HG03378 (cell line): ENCODE measurements around the gene SPOPL.
"Not testable (repeated sequence)": the region's sequence is repeated elsewhere in the genome, so short reads cannot be mapped to it uniquely, and the experiment has no call there.

Experiments used
- ATAC-seq: cut with Tn5 transposase; IDR thresholded peaks from one replicate; pipeline ENCODE4 v1.9.1; 2021; ENCODE audit warnings: mild to moderate bottlenecking, moderate library complexity; ENCODE audit not compliant: unreplicated experiment

The SPOPL gene

DNA sequence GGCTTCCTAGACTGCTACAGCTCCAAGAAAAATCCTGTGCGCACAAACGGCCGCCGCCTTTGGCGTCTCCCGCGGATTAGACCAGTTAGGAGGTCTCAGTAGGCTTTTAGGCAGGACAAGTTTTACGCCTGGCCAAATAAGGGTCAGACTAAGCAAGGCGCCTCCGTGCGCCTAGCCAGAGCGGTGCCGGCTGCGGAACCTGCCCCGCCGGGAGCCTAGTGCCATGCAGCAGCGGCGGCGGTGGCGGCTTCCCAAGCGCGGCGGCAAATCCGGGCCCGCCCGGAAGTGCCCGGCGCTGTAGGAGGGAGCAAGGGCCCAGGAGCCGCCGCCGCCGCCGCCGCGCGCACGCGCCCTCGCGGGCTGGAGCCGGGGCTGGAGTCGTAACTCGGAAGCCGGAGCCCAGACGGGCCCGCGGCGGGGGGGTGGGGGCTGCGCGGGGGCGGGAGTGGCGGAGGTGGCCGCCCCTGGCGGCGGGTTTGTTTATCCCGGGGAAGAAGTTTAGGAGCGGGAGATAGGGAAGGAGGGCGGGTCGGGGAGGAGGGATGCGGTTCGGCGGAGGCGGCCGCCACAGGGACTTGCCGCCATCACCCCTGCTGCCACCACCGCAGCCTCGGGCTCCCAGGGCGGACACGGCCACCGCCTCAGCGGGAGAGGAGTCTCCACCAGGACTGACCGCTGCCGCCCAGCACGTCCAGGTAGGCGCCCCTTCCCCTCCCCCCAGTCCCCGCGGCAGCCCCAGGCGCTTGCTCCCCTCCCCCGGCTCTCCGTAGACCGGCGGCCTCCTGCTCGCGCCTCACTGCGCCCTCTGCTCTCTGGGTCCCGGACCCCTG is at the start of gene SPOPL:
Gene SPOPL, plus strand, starts transcription at position 346 of the 830 bp plus-strand sequence. CDS start 48,447 bp downstream, outside the sequence.
- ATAC-seq = peak; percentile 49

DNA sequence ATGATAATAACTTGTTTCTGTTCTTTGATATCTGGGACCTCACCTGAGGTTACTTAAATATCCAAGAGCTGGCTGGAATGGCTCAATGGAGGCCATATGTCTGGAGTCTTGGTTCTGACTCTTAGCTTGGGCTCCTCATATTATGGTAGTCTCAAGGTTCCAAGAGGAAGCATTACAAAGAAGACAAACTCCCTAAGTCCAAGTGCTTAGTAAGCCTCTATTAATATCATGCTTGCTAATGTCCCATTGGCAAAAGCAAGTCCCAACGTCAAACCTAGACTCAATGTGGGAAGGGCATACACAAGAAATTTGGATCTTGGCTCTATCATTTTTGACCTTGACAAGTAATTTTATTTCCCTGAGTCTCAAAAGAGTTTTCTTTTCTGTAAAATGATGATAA is 49.2 kb upstream of the SPOPL start:
- no peak for ATAC-seq

DNA sequence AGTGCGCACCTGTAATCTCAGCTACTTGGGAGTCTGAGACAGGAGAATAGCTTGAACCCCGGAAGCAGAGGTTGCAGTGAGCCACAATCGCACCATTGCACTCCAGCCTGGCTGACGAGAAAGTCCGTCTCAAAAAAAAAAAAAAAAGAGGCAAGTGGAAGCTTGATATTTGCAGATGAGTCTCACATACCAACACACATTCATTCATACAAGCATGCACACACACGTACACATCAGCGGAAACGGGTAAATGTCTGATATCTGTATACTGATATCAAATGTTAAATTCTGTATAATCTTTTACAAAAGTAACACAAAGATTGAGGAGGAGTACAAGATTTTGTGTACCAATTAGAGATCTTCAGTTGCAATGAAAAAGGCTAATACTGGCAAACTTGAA is 47.8 kb upstream of the SPOPL start:
- no peak for ATAC-seq

DNA sequence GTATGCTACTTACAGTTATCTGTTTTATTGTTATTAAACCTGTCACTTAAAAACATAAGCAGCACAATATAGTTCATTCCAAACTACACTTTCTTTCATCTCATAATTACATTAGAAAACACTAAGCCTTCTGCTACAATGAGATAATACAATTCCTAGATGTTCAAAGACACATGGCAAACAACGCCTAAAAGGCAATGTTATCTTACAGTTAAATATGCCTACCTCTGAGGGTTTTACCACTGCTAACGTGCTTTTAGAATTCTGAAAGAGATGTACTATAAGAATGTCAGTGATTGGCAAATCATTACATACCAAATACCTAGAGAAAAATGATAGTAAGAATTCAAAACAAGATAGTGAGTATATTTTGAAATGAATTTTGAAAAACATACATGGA is 46.8 kb upstream of the SPOPL start:
- ATAC-seq = no peak

DNA sequence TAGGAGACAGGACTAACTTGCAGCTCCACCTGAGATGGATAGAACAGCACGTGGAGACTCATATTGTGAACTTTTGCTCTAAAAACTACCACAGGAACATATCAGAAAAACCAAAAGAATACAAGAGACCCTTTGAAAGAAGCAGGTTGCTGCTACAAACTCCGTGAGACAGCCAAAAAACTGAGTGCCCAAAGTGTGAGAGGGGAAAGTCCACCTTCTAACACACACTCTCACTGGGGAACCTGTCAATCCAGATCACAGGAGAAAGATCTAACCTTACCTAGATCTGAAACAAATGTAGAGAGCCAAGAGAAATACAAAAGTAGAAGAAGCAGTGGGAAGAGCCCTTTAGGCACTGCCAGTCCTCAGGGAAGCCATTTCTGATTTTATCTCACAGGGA is 46.3 kb upstream of the SPOPL start:
- ATAC-seq = no peak

DNA sequence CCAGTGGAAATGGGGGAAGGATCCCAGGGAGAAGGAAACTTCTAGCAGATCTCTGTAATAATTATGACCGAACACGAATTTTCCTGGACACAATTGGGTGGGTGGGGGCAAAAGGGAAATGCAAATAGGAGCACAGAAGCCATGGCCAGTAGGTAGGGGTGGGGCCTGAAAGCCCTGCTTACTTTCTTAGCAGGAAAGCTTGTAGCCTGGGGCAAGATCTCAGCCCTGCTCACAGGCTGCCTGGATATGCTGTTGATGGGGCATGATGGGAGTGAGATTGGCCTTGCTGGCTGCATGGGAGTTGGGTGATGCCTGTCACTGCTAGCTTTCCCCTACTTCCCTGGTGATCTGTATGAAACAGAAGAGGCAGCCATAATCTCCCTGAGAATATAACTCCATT is 45.9 kb upstream of the SPOPL start:
- no peak for ATAC-seq

DNA sequence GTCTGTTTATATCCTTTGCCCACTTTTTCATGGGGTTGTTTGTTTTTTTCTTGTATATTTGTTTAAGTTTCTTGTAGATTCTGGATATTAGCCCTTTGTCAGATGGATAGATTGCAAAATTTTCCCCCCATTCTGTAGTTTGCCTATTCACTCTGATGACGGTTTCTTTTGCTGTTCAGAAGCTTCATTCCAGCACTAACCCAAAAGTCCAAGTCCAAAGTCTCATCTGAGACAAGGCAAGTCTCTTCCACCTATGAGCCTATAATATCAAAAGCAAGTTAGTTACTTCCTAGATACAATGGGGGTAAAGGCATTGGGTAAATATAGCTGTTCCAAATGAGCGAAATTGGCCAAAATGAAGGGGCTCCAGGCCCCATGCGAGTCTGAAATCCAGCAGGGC is 38.9 kb upstream of the SPOPL start:
- ATAC-seq = not testable (repeated sequence)

DNA sequence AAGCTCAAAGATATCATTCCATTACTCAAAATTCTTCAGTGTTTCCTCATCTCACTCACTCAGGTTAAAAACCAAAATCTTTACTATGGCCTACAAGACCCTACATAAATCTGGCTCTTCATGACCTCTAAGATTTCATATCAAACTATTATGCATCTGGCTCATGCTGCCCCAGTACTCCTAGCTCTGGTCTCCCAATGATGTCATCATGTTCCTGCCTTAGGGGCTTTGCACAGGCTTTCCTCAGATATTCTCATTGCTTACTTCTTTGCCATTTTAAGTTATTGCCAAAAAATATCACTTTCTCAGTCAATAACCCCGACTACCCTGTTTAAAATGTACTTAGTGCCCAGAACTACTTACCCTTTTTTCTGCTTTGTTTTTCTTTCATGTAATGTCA is 33.0 kb upstream of the SPOPL start:
- ATAC-seq = no peak

DNA sequence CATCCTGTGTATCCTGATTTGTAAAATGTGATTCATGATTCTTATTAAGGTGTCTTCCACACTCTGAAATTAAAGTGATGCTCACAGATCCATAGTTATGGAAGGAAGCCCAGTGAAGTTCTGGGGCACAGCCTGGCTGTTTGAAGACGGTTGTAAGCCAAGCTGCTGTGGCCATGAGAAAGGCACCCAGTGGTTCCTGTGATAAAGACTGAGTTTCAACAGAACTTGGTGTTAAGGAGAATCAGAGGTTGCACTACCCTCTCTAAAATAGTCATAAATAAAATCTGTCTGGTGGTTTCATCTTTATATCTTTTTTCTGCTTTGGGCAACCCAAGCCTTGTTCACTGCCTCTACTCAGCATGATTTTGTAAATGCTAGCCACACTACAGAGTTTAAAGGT is 32.2 kb upstream of the SPOPL start:
- no peak for ATAC-seq

DNA sequence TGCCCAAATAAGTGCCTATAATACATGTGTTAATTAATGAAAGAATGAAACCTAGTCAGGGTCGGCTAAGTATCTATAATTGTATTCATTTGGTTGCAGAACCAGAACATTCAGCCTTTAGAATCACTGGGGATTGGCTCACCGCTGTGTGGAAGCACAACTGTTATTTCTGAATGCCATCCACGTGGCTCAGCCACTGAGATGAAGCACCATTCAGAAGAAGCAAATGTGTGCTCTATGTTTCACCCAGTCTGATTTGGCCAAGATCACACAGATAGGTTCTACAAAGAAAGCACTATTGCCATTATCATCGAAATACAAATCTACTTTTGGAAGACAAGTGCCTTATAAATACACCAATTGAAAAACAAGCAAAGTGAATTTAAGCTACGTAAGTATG is 30.6 kb upstream of the SPOPL start:
- ATAC-seq = no peak

DNA sequence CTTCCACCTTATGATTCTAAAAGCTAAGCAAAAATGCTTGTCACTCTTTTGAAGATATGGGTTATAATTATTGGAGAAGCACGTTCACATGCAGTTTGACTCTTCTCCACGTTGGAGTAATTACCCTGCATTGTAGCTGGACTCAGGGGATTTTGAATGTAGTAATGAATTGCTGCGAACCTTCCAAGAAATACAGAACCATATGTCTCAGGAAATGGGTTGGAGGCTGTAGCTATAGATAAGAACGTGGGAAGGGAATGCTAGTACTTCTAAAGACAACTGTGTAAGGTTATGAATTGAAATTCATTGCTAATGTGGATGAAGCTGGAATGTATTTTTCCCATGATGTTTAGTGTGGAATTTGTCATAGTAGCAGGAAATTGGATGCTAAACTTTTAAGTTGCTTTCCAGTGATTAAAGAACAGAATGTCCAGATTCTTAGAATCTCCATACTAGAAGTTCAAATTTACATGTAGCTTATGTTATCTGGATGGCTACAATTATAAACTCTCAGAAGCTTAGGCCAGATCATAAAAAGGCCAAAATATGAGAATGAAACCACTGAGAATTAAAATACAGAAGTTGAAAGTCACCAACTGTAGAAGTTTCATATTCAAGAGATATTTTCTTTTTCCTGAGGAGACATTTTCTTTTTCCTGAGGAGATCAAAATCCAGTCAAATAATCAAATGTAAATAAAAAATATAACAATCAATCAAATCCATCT is 27.3 kb upstream of the SPOPL start:
- no peak for ATAC-seq

DNA sequence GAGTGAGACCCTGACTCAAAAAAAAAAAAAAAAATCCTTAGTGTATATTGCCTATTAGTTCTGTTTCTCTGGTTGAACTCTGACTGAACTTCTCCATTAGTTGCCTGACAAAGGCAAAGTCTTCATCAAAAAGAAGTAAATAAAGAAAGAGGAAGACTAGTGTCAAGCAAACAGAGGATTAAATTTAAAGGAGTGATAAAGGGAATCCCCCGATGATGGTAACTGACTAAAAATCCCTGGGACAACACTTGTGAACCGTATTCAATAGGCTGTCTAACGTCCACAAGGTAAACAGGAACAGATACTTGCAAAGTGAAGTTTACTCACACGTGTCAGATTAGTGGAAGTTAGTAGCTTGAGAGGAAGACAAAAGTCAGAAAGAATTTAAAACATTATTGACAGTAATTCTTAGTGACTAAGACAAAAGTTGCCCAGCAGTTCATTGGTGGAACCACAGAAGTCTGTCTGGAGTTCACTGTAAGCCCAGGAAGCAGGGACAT is 26.2 kb upstream of the SPOPL start:
- peak; percentile 89 for ATAC-seq

DNA sequence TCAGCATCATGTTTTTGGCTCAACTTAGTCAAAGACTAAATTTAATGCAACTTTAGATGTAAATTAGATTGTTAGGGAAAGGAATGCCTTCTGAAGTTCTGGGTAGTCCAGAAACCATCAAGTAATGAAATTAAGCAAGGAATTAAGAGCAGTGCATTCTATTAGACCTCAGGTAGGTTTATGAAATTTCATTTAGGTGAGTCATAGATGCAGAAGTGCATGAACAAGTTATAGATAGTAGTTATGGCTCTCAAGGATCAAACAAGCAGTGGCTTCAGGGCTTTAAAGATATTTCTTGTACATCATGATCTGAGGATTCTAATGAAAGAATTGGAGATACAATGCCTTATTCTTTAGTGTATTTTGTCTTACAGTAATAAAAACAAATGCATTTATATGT is 25.4 kb upstream of the SPOPL start:
- no peak for ATAC-seq

DNA sequence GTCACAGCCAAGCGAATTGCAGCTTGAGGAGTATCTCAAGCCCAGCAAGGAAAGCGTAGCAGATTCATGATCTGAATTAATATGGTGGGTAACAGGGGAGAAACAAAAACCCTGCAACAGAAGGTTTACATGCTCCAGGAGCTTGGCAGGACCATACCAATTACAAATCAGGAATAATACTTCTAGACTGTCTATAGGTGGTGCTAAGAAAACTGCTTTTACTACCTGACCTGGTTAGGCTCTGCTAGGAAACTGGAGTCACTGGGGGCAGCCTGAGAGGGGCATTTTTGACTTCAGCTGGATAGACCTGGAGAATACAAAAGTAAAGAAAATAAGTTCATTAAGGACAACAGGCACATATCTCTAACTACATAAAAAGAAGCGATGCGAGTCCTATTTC is 24.6 kb upstream of the SPOPL start:
- ATAC-seq = no peak

DNA sequence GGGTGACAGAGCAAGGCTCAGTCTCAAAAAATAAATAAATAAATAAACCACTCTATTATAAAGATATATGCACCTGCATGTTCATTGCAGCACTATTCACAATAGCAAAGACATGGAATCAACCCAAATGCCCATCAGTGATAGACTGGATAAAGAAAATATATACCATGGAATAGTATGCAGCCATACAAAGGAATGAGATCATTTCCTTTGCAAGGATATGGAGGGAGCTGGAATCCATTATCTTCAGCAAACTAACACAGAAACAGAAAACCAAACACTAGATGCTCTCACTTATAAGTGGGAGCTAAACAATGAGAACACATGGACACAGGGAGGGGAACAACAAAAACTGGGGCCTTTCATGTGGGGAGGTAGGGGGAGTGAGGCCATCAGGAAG is 18.8 kb upstream of the SPOPL start:
- not testable (repeated sequence) for ATAC-seq

DNA sequence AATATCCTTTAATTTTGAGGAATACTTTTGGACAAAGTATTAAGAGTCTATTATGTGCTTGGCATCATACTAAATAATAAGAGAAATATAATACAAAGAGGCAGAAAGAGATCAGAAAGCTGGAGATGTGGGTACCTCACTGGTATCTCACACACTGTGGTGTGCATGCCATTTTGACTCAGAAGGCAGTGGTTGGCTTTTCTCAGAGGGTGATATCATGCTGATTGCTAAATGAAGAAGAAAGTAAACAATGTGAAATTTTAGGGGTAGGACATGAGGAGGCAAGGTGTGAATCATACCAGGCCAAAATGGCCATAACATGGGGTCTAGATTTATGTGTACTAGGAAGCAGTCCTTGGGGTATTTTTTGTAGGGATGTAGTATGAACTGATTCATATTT is 16.6 kb upstream of the SPOPL start:
- ATAC-seq = no peak

DNA sequence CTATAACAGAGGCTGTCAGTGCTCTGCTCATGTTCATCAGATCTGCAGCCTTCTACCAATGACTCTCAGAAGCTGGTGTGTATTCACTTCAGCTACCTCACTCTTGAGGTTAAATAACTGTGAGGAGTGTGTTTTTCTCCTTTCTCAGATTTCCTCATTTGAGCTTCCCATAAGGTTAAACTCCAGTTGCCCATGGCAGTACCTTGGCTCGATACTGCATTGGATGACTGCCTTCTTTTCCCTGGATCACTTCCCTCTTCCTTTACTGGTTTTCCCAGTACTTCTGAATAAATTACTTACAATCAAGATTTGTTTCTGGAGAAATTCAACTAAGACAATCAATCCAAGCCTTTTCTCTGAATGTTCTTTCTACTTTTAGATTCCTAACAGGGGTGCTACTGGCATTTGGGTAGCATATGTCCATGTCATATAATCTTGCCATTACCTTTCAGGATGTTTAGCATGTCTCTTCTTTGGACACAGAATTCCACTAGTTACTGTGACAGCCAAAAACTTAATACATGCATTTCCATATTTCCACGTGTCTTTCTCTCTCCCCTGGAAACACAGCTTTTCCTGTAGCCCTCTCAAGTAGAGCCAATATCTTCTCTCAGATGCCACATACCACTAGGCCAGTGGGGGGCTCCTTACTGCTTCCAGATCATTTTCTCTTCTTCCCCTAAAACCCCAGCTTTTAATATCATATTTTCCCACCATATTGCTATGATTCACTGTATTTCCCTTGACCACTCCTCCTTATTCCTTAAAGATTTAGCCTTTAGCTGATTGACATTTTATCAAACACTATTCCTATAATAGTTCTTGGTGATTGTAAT is 15.0 kb upstream of the SPOPL start:
- no peak for ATAC-seq

DNA sequence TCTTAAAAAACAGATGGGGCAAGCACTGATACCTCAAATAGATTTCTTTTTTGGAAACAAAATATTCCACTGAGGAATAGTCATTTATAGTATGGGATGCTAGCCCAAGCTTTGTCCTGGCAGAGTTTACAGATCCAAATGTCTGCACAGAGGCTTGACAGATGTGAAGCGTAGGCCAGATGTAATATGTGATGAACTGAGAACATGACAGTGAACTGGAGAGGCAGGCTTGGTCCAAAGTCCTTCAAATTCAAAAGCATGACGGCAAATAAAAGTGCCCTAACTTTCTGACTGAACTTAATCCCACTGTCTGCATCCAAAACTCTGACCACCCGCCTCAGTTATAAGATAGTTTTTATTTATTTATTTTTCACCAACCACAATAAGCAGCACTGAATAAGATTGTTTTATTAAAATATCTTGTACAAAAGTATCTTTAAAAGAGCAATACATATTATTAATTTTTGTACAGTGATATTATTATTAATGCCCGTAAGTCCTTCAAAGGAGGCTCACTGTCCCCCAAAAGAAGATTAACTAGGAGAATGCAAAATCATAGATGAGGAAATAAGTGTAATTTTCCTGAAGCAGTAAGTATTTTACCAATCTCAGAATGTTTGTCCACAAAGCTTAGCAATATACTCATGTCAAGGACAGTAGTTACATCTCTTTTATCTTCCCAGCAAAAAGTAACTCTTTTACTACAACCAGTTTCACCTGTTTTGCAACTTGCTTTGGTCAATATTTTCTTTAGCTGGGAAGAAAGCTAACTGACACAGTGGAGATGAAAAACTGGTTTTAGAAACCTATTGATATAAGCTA is 10.7 kb upstream of the SPOPL start:
- no peak for ATAC-seq

DNA sequence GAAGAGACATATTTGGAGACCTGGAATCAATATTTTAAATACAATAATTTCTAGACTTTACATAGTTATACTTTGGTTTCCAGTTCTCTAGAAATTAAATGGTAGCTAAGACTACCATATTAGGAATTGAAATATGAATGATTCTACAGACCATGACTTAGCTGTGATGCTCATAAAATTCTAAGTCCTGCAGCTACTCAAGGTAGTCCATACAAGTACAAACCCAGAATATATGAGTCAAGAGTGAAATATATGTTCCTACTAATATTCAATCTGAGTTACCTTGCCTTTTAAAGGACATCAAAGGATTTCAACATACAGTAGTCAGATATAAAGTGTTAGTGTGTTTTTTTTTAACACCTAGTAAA is 10.1 kb upstream of the SPOPL start:
- no peak for ATAC-seq

DNA sequence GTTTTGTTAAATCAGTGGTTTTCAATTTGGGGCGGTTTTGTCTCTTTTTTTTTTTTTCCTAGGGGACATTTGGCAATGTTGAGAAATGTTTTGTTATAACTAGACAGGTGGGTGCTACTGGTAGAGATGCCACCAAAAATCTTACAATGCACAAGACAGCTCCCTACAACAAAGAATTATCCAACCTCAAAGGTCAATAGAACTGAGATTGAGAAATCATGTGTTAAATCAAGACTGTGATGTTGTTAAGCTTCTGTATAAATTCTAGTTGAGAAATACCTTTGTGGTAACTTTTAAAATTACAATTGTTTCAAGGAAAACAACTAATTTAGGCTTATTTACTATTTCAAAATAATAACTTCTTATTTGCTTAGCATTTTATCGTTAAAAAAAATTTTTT is 9.4 kb upstream of the SPOPL start:
- ATAC-seq = no peak

DNA sequence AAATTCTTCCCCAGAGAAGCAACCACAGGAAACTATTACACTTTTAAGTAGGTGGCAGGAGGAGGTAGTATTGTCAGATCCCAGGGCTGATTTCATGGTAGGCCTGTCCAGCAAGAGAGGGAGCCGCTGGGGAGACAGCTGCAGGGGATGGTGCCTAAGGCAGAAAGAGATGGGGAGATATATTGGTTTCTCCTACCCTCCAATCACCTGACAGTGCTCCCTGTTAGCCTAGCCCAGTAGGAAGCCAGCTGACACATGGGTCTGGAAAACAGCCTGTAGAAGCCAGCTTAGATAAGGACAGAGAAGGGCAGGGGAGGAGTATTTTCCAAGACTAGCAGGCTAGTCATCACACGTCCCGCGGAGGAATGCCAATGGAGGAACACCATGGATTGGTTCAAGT is 8.2 kb upstream of the SPOPL start:
- ATAC-seq = no peak
